ENCODE measurements around the gene ECHDC1.

ECHDC1 gene

GRCh38 chr6:127349980-127350379 is 6.6 kb upstream of the ECHDC1 start (continued):
- TF ChIP-seq ZC3H10 (CRISPR knock-in tag; IDR thresholded peaks at IDR 0.05) (no peak), ZFP30 (CRISPR knock-in tag; IDR thresholded peaks at IDR 0.05) (no peak), ZNF70 (CRISPR knock-in tag; IDR thresholded peaks at IDR 0.05) (no peak), ISL1 (CRISPR knock-in tag; IDR thresholded peaks at IDR 0.05) (no peak)

GRCh38 chr6:127348028-127348661 is 4.7 kb upstream of the ECHDC1 start:
- ATAC-seq, result no peak
- TF ChIP-seq CSDC2 (CRISPR knock-in tag; IDR thresholded peaks at IDR 0.05) (no peak), ZC3H10 (CRISPR knock-in tag; IDR thresholded peaks at IDR 0.05) (no peak), RARB (CRISPR knock-in tag; IDR thresholded peaks at IDR 0.05) (no peak), PPARA (CRISPR knock-in tag; IDR thresholded peaks at IDR 0.05; ENCODE audit: borderline replicate concordance) (no peak), TOX (CRISPR knock-in tag; IDR thresholded peaks at IDR 0.05; ENCODE audit: borderline replicate concordance) (no peak), GLIS3 (CRISPR knock-in tag; IDR thresholded peaks at IDR 0.05) (no peak), TCF4 (CRISPR knock-in tag; IDR thresholded peaks at IDR 0.05; ENCODE audit: borderline replicate concordance) (no peak), ZNF8 (CRISPR knock-in tag; IDR thresholded peaks at IDR 0.05) (no peak), ARNTL (CRISPR knock-in tag; IDR thresholded peaks at IDR 0.05; ENCODE audit: borderline replicate concordance, low read depth) (no peak), ESRRG (CRISPR knock-in tag; IDR thresholded peaks at IDR 0.05) (no peak), ZFP3 (CRISPR knock-in tag; IDR thresholded peaks at IDR 0.05) (no peak), ZFP30 (CRISPR knock-in tag; IDR thresholded peaks at IDR 0.05) (no peak)
- TF ChIP-seq, protein P1, sequence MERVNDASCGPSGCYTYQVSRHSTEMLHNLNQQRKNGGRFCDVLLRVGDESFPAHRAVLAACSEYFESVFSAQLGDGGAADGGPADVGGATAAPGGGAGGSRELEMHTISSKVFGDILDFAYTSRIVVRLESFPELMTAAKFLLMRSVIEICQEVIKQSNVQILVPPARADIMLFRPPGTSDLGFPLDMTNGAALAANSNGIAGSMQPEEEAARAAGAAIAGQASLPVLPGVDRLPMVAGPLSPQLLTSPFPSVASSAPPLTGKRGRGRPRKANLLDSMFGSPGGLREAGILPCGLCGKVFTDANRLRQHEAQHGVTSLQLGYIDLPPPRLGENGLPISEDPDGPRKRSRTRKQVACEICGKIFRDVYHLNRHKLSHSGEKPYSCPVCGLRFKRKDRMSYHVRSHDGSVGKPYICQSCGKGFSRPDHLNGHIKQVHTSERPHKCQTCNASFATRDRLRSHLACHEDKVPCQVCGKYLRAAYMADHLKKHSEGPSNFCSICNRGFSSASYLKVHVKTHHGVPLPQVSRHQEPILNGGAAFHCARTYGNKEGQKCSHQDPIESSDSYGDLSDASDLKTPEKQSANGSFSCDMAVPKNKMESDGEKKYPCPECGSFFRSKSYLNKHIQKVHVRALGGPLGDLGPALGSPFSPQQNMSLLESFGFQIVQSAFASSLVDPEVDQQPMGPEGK (CRISPR knock-in tag; IDR thresholded peaks at IDR 0.05; ENCODE audit: borderline replicate concordance), result no peak

GRCh38 chr6:127347178-127347577 is 3.8 kb upstream of the ECHDC1 start:
- TF ChIP-seq ESRRG (CRISPR knock-in tag; IDR thresholded peaks at IDR 0.05) (no peak), ISL1 (CRISPR knock-in tag; IDR thresholded peaks at IDR 0.05) (no peak), ZC3H10 (CRISPR knock-in tag; IDR thresholded peaks at IDR 0.05) (no peak), ARNTL (CRISPR knock-in tag; IDR thresholded peaks at IDR 0.05; ENCODE audit: borderline replicate concordance, low read depth) (no peak), PPARA (CRISPR knock-in tag; IDR thresholded peaks at IDR 0.05; ENCODE audit: borderline replicate concordance) (no peak), SNAI2 (CRISPR knock-in tag; IDR thresholded peaks at IDR 0.05) (no peak), TOX (CRISPR knock-in tag; IDR thresholded peaks at IDR 0.05; ENCODE audit: borderline replicate concordance) (no peak), OSR1 (CRISPR knock-in tag; IDR thresholded peaks at IDR 0.05) (no peak), ZFP3 (CRISPR knock-in tag; IDR thresholded peaks at IDR 0.05) (no peak), ZNF70 (CRISPR knock-in tag; IDR thresholded peaks at IDR 0.05) (no peak), BACH2 (CRISPR knock-in tag; IDR thresholded peaks at IDR 0.05; ENCODE audit: borderline replicate concordance) (no peak), TCF4 (CRISPR knock-in tag; IDR thresholded peaks at IDR 0.05; ENCODE audit: borderline replicate concordance) (no peak), RARB (CRISPR knock-in tag; IDR thresholded peaks at IDR 0.05) (no peak), GLIS3 (CRISPR knock-in tag; IDR thresholded peaks at IDR 0.05) (no peak)
- TF ChIP-seq, protein P2, sequence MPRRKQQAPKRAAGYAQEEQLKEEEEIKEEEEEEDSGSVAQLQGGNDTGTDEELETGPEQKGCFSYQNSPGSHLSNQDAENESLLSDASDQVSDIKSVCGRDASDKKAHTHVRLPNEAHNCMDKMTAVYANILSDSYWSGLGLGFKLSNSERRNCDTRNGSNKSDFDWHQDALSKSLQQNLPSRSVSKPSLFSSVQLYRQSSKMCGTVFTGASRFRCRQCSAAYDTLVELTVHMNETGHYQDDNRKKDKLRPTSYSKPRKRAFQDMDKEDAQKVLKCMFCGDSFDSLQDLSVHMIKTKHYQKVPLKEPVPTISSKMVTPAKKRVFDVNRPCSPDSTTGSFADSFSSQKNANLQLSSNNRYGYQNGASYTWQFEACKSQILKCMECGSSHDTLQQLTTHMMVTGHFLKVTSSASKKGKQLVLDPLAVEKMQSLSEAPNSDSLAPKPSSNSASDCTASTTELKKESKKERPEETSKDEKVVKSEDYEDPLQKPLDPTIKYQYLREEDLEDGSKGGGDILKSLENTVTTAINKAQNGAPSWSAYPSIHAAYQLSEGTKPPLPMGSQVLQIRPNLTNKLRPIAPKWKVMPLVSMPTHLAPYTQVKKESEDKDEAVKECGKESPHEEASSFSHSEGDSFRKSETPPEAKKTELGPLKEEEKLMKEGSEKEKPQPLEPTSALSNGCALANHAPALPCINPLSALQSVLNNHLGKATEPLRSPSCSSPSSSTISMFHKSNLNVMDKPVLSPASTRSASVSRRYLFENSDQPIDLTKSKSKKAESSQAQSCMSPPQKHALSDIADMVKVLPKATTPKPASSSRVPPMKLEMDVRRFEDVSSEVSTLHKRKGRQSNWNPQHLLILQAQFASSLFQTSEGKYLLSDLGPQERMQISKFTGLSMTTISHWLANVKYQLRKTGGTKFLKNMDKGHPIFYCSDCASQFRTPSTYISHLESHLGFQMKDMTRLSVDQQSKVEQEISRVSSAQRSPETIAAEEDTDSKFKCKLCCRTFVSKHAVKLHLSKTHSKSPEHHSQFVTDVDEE (CRISPR knock-in tag; IDR thresholded peaks at IDR 0.05), result no peak
- ATAC-seq, result no peak

- TF ChIP-seq ZFP3 (CRISPR knock-in tag; IDR thresholded peaks at IDR 0.05), result no peak
- TF ChIP-seq, protein P2 (CRISPR knock-in tag; IDR thresholded peaks at IDR 0.05), result no peak
- ATAC-seq, result no peak
Observed at GRCh38 chr6:127345521-127345920, 2.1 kb upstream of the ECHDC1 start.

Data from SK-N-SH treated with all-trans-retinoic acid at 6 μM for 48 hours (cell line).